Brain pericyte (primary cell): Measurements from ENCODE around the gene PCCA.
"Not testable (repeated sequence)": the region's sequence is repeated elsewhere in the genome, so short reads cannot be mapped to it uniquely, and the experiment has no call there.

ENCODE experiments used
- DNase-seq: peaks from one replicate; pipeline ENCODE4 v3.0.0-alpha.2; 2012; ENCODE audit warnings: low read depth, low spot score

The PCCA gene

GRCh38 chr13:100240109-100240779, 151.4 kb downstream of the PCCA start:
- no peak for DNase-seq

- no peak for DNase-seq
Observed at GRCh38 chr13:100244431-100244830, 155.5 kb downstream of the PCCA start.

GRCh38 chr13:100245104-100245503, 156.2 kb downstream of the PCCA start:
- DNase-seq = no peak

GRCh38 chr13:100247937-100248336, 159.0 kb downstream of the PCCA start:
- no peak for DNase-seq

GRCh38 chr13:100254002-100254401, 165.1 kb downstream of the PCCA start:
- no peak for DNase-seq

GRCh38 chr13:100262404-100262803, 173.5 kb downstream of the PCCA start:
- DNase-seq = no peak

- no peak for DNase-seq
Observed at GRCh38 chr13:100266026-100266425, 177.1 kb downstream of the PCCA start.

GRCh38 chr13:100269837-100270236, 180.9 kb downstream of the PCCA start:
- DNase-seq = peak; percentile 76

- DNase-seq = no peak
Observed at GRCh38 chr13:100273138-100273537, 184.2 kb downstream of the PCCA start.

GRCh38 chr13:100273552-100273951, 184.7 kb downstream of the PCCA start:
- no peak for DNase-seq

- peak; percentile 10 for DNase-seq
Observed at GRCh38 chr13:100274942-100275506, 186.1 kb downstream of the PCCA start.

GRCh38 chr13:100275746-100276145, 186.9 kb downstream of the PCCA start:
- no peak for DNase-seq

- DNase-seq = no peak
Observed at GRCh38 chr13:100280681-100281080, 191.8 kb downstream of the PCCA start.

GRCh38 chr13:100282306-100282705, 193.4 kb downstream of the PCCA start:
- DNase-seq = not testable (repeated sequence)

- DNase-seq = no peak
Observed at GRCh38 chr13:100290165-100290801, 201.4 kb downstream of the PCCA start.

GRCh38 chr13:100291624-100292023, 202.7 kb downstream of the PCCA start:
- DNase-seq = no peak

- DNase-seq = no peak
Observed at GRCh38 chr13:100297413-100297812, 208.5 kb downstream of the PCCA start.

- DNase-seq = no peak
Observed at GRCh38 chr13:100298116-100298681, 209.3 kb downstream of the PCCA start.

- no peak for DNase-seq
Observed at GRCh38 chr13:100298691-100299090, 209.8 kb downstream of the PCCA start.

- no peak for DNase-seq
Observed at GRCh38 chr13:100300243-100300642, 211.3 kb downstream of the PCCA start.

- no peak for DNase-seq
Observed at GRCh38 chr13:100300708-100301107, 211.8 kb downstream of the PCCA start.

- no peak for DNase-seq
Observed at GRCh38 chr13:100301418-100301817, 212.5 kb downstream of the PCCA start.

- peak; percentile 72 for DNase-seq
Observed at GRCh38 chr13:100302391-100302790, 213.5 kb downstream of the PCCA start.
